ENCODE measurements around the gene EDARADD. TPM values are rescaled to one million over a fixed set of nuclear protein-coding genes. Genes with fewer than 3 reads are reported as not detected.
A peak's percentile ranks its signal among the peaks of the same experiment; 100 is the strongest.

Gene EDARADD
- total and polyA plus RNA-seq, 2 of the 13 experiments (the other 11 are each of a cell fraction or from before 2014, with no cell fraction given): 0.03 TPM; not detected in 1

DNA sequence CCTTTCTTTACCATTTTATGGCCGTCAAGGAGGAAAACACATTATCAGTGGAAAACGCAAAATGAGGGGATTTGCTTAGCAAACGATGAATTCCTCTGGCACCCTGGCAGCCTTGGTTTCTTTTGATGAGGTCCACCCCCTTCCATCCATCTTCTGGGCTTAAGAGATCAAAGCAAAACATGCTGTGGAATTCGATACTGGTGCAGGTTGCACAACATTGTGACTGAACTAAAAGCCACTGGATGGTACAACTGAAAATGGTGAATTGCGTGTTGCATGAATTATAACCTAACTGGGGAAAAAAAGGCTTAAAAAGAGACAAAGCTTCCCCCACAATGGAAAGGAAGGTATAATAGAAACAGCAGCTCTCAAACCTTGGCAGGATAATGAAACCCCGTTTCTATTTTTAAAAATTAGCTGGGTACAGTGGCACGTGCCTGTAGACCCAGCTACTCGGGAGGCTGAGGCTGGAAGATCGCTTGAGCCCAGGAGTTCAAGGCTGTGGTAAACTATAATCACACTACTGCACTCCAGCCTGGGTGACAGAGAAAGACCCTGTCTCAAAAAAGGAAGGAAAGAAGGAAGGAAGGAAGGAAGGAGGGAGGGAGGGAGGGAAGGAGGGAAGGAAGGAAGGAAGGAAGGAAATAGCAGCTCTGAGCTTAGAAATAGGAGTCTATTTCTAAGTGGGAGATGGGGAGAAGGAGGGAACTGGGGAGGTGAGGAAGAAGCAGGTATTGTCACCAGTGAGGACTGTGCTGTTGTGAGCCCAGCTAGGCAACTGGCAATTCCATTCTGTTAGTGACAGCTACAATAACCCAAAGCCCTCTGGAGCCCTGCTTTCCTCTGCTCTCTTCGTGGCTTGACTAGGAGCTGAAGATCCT lies 100.7 kb downstream of the EDARADD start (continued):
- TF ChIP-seq MEIS2 (CRISPR knock-in tag; IDR thresholded peaks at IDR 0.05) (peak; percentile 94), KLF16 (CRISPR knock-in tag; IDR thresholded peaks at IDR 0.05) (peak in 1 of 2 experiments; percentile 61; a peak in 1 of 4 replicates), CHD4 (IDR thresholded peaks at IDR 0.05; ENCODE audit: borderline replicate concordance, low read length) (no peak), SAFB2 (CRISPR knock-in tag; IDR thresholded peaks at IDR 0.05; ENCODE audit: borderline replicate concordance, low read depth) (no peak; the same call in 1 of the 2 replicates), RARG (CRISPR knock-in tag; IDR thresholded peaks at IDR 0.05; ENCODE audit: low read depth) (no peak), KLF9 (CRISPR knock-in tag; IDR thresholded peaks at IDR 0.05; ENCODE audit: low read depth) (no peak), ZNF101 (CRISPR knock-in tag; IDR thresholded peaks at IDR 0.05; ENCODE audit: borderline replicate concordance, low read depth) (no peak), NR2F6 (IDR thresholded peaks at IDR 0.05) (peak; percentile 50; the same call in 1 of the 2 replicates), NR2F6 (CRISPR knock-in tag; IDR thresholded peaks at IDR 0.05) (peak; percentile 61), PAX8 (CRISPR knock-in tag; IDR thresholded peaks at IDR 0.05; ENCODE audit: borderline replicate concordance) (no peak), SIN3A (IDR thresholded peaks at IDR 0.05; ENCODE audit: borderline replicate concordance, low read depth, low read length) (no peak), EP300 (IDR thresholded peaks at IDR 0.05; ENCODE audit: low read depth in 2 of 2, low read length in 2 of 2) (peak in 1 of 2 experiments; percentile 92; a peak in 2 of 4 replicates), EP300 (CRISPR knock-in tag; IDR thresholded peaks at IDR 0.05; ENCODE audit: borderline replicate concordance) (peak; percentile 78), RCOR2 (CRISPR knock-in tag; IDR thresholded peaks at IDR 0.05) (peak; percentile 79), ZNF549 (CRISPR knock-in tag; IDR thresholded peaks at IDR 0.05) (no peak), ARID2 (CRISPR knock-in tag; IDR thresholded peaks at IDR 0.05; ENCODE audit: borderline replicate concordance) (no peak), ZNF572 (CRISPR knock-in tag; IDR thresholded peaks at IDR 0.05) (no peak), KDM5A (IDR thresholded peaks at IDR 0.05; ENCODE audit: borderline replicate concordance, low read length) (peak; percentile 40; the same call in 1 of the 2 replicates), IKZF1 (IDR thresholded peaks at IDR 0.05) (no peak)
- TF ChIP-seq, protein P1, sequence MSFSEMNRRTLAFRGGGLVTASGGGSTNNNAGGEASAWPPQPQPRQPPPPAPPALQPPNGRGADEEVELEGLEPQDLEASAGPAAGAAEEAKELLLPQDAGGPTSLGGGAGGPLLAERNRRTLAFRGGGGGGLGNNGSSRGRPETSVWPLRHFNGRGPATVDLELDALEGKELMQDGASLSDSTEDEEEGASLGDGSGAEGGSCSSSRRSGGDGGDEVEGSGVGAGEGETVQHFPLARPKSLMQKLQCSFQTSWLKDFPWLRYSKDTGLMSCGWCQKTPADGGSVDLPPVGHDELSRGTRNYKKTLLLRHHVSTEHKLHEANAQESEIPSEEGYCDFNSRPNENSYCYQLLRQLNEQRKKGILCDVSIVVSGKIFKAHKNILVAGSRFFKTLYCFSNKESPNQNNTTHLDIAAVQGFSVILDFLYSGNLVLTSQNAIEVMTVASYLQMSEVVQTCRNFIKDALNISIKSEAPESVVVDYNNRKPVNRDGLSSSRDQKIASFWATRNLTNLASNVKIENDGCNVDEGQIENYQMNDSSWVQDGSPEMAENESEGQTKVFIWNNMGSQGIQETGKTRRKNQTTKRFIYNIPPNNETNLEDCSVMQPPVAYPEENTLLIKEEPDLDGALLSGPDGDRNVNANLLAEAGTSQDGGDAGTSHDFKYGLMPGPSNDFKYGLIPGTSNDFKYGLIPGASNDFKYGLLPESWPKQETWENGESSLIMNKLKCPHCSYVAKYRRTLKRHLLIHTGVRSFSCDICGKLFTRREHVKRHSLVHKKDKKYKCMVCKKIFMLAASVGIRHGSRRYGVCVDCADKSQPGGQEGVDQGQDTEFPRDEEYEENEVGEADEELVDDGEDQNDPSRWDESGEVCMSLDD (CRISPR knock-in tag; IDR thresholded peaks at IDR 0.05; ENCODE audit: borderline replicate concordance): no peak
- TF ChIP-seq, protein P2, sequence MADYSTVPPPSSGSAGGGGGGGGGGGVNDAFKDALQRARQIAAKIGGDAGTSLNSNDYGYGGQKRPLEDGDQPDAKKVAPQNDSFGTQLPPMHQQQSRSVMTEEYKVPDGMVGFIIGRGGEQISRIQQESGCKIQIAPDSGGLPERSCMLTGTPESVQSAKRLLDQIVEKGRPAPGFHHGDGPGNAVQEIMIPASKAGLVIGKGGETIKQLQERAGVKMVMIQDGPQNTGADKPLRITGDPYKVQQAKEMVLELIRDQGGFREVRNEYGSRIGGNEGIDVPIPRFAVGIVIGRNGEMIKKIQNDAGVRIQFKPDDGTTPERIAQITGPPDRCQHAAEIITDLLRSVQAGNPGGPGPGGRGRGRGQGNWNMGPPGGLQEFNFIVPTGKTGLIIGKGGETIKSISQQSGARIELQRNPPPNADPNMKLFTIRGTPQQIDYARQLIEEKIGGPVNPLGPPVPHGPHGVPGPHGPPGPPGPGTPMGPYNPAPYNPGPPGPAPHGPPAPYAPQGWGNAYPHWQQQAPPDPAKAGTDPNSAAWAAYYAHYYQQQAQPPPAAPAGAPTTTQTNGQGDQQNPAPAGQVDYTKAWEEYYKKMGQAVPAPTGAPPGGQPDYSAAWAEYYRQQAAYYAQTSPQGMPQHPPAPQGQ (CRISPR knock-in tag; IDR thresholded peaks at IDR 0.05; ENCODE audit: borderline replicate concordance): no peak
- TF ChIP-seq, protein P3, sequence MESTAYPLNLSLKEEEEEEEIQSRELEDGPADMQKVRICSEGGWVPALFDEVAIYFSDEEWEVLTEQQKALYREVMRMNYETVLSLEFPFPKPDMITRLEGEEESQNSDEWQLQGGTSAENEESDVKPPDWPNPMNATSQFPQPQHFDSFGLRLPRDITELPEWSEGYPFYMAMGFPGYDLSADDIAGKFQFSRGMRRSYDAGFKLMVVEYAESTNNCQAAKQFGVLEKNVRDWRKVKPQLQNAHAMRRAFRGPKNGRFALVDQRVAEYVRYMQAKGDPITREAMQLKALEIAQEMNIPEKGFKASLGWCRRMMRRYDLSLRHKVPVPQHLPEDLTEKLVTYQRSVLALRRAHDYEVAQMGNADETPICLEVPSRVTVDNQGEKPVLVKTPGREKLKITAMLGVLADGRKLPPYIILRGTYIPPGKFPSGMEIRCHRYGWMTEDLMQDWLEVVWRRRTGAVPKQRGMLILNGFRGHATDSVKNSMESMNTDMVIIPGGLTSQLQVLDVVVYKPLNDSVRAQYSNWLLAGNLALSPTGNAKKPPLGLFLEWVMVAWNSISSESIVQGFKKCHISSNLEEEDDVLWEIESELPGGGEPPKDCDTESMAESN (CRISPR knock-in tag; conservative IDR thresholded peaks at IDR 0.05): no peak

Data from HepG2 (cell line).